ENCODE data around the gene TERF2IP. TPM values are rescaled to one million over a fixed set of nuclear protein-coding genes. Genes with fewer than 3 reads are reported as not detected.
A peak's percentile ranks its signal among the peaks of the same experiment; 100 is the strongest.

Gene TERF2IP
- total and polyA plus RNA-seq, 2 of the 13 experiments (the other 11 are each of a cell fraction or from before 2014, with no cell fraction given) = 26.4 to 50.2 TPM

DNA sequence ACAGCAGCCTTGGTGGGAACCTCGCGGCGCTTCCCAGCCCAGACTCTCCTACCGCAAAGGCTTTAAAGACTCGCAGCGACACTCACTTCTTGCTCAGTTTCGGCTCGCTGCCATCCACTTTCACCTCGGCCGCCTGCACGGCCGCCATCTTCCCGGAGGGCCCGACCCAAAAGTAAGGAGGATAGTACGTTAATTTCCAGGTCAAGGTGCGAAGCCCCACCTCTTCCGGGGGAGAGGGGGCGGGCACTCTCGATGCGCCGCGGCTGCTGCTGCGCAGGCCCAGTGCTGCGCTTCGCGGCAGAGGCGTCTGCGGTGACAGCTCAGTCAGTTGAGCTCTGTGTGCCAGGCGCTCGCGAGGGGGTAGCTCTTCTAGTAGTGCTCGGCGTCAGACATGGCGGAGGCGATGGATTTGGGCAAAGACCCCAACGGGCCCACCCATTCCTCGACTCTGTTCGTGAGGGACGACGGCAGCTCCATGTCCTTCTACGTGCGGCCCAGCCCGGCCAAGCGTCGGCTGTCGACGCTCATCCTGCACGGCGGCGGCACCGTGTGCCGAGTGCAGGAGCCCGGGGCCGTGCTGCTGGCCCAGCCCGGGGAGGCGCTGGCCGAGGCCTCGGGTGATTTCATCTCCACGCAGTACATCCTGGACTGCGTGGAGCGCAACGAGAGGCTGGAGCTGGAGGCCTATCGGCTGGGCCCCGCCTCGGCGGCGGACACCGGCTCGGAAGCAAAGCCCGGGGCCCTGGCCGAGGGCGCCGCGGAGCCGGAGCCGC is at the start of gene TERF2IP, which contains the start of gene KARS1 (continued):
- TF ChIP-seq SNAPC4 (CRISPR knock-in tag; IDR thresholded peaks at IDR 0.05) (peak; percentile 80; the same call in 1 of the 2 replicates), AGO2 (optimal IDR thresholded peaks at IDR 0.05; ENCODE audit: low read depth, low read length) (peak; percentile 70), ZSCAN31 (CRISPR knock-in tag; IDR thresholded peaks at IDR 0.05; ENCODE audit: low read depth) (peak; percentile 86; the same call in 1 of the 2 replicates), GABPA (IDR thresholded peaks at IDR 0.05; ENCODE audit: low read depth, low read length) (peak; percentile 92), GABPA (CRISPR knock-in tag; IDR thresholded peaks at IDR 0.05; ENCODE audit: low read depth) (peak; percentile 99), ZNF777 (CRISPR knock-in tag; IDR thresholded peaks at IDR 0.05) (peak; percentile 39), ONECUT2 (CRISPR knock-in tag; IDR thresholded peaks at IDR 0.05) (no peak; the same call in 1 of the 2 replicates), ZNF644 (CRISPR knock-in tag; IDR thresholded peaks at IDR 0.05; ENCODE audit: low read depth) (no peak), ZNF142 (CRISPR knock-in tag; IDR thresholded peaks at IDR 0.05) (no peak; the same call in 1 of the 2 replicates), ZNF468 (CRISPR knock-in tag; IDR thresholded peaks at IDR 0.05) (no peak; the same call in none of the 2 replicates), PHF20 (CRISPR knock-in tag; IDR thresholded peaks at IDR 0.05) (peak; percentile 92), ZNF615 (CRISPR knock-in tag; IDR thresholded peaks at IDR 0.05; ENCODE audit: borderline replicate concordance) (no peak), PHF5A (CRISPR knock-in tag; IDR thresholded peaks at IDR 0.05; ENCODE audit: low read depth, unreplicated experiment) (peak; percentile 74), NFRKB (IDR thresholded peaks at IDR 0.05) (no peak), ZNF256 (CRISPR knock-in tag; conservative IDR thresholded peaks at IDR 0.05) (peak; percentile 82), DMAP1 (CRISPR knock-in tag; IDR thresholded peaks at IDR 0.05) (peak; percentile 96), FOXK1 (CRISPR knock-in tag; IDR thresholded peaks at IDR 0.05; ENCODE audit: borderline replicate concordance, low read depth) (no peak; the same call in 1 of the 2 replicates)
- TF ChIP-seq, protein P1, sequence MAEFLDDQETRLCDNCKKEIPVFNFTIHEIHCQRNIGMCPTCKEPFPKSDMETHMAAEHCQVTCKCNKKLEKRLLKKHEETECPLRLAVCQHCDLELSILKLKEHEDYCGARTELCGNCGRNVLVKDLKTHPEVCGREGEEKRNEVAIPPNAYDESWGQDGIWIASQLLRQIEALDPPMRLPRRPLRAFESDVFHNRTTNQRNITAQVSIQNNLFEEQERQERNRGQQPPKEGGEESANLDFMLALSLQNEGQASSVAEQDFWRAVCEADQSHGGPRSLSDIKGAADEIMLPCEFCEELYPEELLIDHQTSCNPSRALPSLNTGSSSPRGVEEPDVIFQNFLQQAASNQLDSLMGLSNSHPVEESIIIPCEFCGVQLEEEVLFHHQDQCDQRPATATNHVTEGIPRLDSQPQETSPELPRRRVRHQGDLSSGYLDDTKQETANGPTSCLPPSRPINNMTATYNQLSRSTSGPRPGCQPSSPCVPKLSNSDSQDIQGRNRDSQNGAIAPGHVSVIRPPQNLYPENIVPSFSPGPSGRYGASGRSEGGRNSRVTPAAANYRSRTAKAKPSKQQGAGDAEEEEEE (CRISPR knock-in tag; IDR thresholded peaks at IDR 0.05; ENCODE audit: borderline replicate concordance) = peak; percentile 54; the same call in 1 of the 2 replicates

All from HepG2 (cell line).